Spleen (tissue), 7 donors: ENCODE data around the gene MUC22.

Experiments used
- POLR2A ChIP-seq, 3 donors: fragments of 450-650 bp; IDR thresholded peaks; one replicate each; pipeline ENCODE4 v1.5.1; 2017; ENCODE audit warnings: antibody characterized with exemption in 3 of 3, mild to moderate bottlenecking in 1 of 3
- TF ChIP-seq, protein P1 (sequence below), 11 experiments: fragments of 200-600 bp in 7 of 11; fragments of 450-650 bp in 4 of 11; sonication (generic) in 4 of 11; IDR thresholded peaks in 8 of 11; conservative IDR thresholded peaks in 3 of 11; 1 replicate in 7 of 11; 2 replicates in 4 of 11; pipeline versions ENCODE4 v1.4.0 to v1.8.0; 2016 to 2021; ENCODE audit warnings: antibody characterized with exemption in 11 of 11, inconsistent platforms in 4 of 11, mild to moderate bottlenecking in 1 of 11
- donor health status: DM: no; HTN: no; CAD: no; lungs with moderate emphysema.
- donor health status: DM: no; HTN: no; CAD: no.
- donor health status: DM: no; HTN: no; CAD: no.

DNA sequence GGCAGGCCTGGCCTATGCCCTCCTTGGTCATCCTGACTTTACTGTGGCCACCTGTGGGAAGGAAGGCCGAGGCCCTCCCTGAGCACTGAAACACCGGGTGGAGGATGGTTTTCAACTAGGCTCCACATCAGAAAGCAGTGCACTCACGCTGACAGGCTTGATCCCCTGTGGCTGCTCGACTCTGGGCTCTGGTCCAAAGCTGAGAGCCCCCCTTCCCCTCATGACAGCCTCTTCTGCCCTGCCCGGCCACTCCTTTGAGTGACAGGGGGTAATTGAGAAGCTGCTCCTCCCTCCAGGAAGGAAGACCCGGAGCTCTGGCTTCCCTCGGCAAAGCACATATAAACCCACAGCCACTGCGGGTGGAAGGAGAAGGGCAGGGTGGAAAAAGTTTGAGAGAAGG, 43.6 kb downstream of the MUC22 start:
- no peak for TF ChIP-seq POLR2A (IDR thresholded peaks at IDR 0.05)
- TF ChIP-seq, protein P1, sequence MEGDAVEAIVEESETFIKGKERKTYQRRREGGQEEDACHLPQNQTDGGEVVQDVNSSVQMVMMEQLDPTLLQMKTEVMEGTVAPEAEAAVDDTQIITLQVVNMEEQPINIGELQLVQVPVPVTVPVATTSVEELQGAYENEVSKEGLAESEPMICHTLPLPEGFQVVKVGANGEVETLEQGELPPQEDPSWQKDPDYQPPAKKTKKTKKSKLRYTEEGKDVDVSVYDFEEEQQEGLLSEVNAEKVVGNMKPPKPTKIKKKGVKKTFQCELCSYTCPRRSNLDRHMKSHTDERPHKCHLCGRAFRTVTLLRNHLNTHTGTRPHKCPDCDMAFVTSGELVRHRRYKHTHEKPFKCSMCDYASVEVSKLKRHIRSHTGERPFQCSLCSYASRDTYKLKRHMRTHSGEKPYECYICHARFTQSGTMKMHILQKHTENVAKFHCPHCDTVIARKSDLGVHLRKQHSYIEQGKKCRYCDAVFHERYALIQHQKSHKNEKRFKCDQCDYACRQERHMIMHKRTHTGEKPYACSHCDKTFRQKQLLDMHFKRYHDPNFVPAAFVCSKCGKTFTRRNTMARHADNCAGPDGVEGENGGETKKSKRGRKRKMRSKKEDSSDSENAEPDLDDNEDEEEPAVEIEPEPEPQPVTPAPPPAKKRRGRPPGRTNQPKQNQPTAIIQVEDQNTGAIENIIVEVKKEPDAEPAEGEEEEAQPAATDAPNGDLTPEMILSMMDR (IDR thresholded peaks at IDR 0.05 in 8 of 11, conservative IDR thresholded peaks at IDR 0.05 in 3 of 11): no peak
